Stimulated activated CD8-positive, alpha-beta memory T cell treated with anti-CD3 and anti-CD28 coated beads, Interleukin-2, amount 100 ng/mL, for 1 hour (primary cell): ENCODE measurements around the gene IPP.
"Not testable (repeated sequence)": the region's sequence is repeated elsewhere in the genome, so short reads cannot be mapped to it uniquely, and the experiment has no call there.

Source experiments
- DNase-seq, 2 donors: peaks; one replicate each; pipeline ENCODE4 v3.0.0-alpha.2; 2020; ENCODE audit warnings: low read depth in 2 of 2

IPP gene

GRCh38 chr1:45750298-45751038 lies at the start of gene IPP:
IPP (minus strand) TSS chr1:45750653; CDS start chr1:45746411, 4,242 bp downstream.
- DNase-seq: peak; percentile 87 to 88

- no peak for DNase-seq
Measured at GRCh38 chr1:45796946-45797345, 46.5 kb upstream of the IPP start.

GRCh38 chr1:45796381-45796780 lies 45.9 kb upstream of the IPP start:
- no peak for DNase-seq

GRCh38 chr1:45793942-45794604 lies 43.6 kb upstream of the IPP start:
- no peak for DNase-seq

- DNase-seq: no peak
Measured at GRCh38 chr1:45792744-45793143, 42.3 kb upstream of the IPP start.

- no peak for DNase-seq
Measured at GRCh38 chr1:45789601-45790000, 39.1 kb upstream of the IPP start.

GRCh38 chr1:45787905-45788304 lies 37.5 kb upstream of the IPP start:
- DNase-seq: no peak

- DNase-seq: no peak
Measured at GRCh38 chr1:45785583-45785982, 35.1 kb upstream of the IPP start.

- no peak for DNase-seq
Measured at GRCh38 chr1:45775794-45776193, 25.3 kb upstream of the IPP start.

- DNase-seq: no peak
Measured at GRCh38 chr1:45772971-45773370, 22.5 kb upstream of the IPP start.

- no peak for DNase-seq
Measured at GRCh38 chr1:45769261-45769932, 18.9 kb upstream of the IPP start.

GRCh38 chr1:45767035-45767434 lies 16.6 kb upstream of the IPP start:
- no peak for DNase-seq

- DNase-seq: no peak
Measured at GRCh38 chr1:45765999-45766792, 15.7 kb upstream of the IPP start.

- DNase-seq: no peak
Measured at GRCh38 chr1:45762291-45762690, 11.8 kb upstream of the IPP start.

GRCh38 chr1:45755697-45756096 lies 5.2 kb upstream of the IPP start:
- DNase-seq: no peak

GRCh38 chr1:45753248-45754037 lies 3.0 kb upstream of the IPP start:
- DNase-seq: no peak

- DNase-seq: no peak
Measured at GRCh38 chr1:45752441-45753052, 2.1 kb upstream of the IPP start.

GRCh38 chr1:45752014-45752413 lies 1.6 kb upstream of the IPP start:
- no peak for DNase-seq

GRCh38 chr1:45751039-45751838 lies 786 bp upstream of the IPP start:
- DNase-seq: not testable (repeated sequence)

GRCh38 chr1:45746922-45747321 lies 3.5 kb downstream of the IPP start:
- DNase-seq: no peak
